Fibroblast of skin of scalp (primary cell): Measurements from ENCODE around the gene CMC1.
A peak's percentile ranks its signal among the peaks of the same experiment; 100 is the strongest.

Experiments
- DNase-seq: peaks from one replicate; pipeline ENCODE4 v3.0.0-alpha.2; 2013

CMC1 gene

GRCh38 chr3:28301688-28302087, 60.3 kb downstream of the CMC1 start:
- peak; percentile 26 for DNase-seq

GRCh38 chr3:28308196-28308595, 66.8 kb downstream of the CMC1 start:
- no peak for DNase-seq

GRCh38 chr3:28315711-28316110, 74.3 kb downstream of the CMC1 start:
- no peak for DNase-seq

GRCh38 chr3:28316226-28316625, 74.8 kb downstream of the CMC1 start:
- no peak for DNase-seq

GRCh38 chr3:28317438-28318022, 76.1 kb downstream of the CMC1 start:
- DNase-seq: peak; percentile 43

GRCh38 chr3:28320981-28321380, 79.6 kb downstream of the CMC1 start:
- no peak for DNase-seq

GRCh38 chr3:28322464-28322863, 81.0 kb downstream of the CMC1 start:
- peak; percentile 53 for DNase-seq

- no peak for DNase-seq
Observed at GRCh38 chr3:28326458-28326926, 85.1 kb downstream of the CMC1 start.

GRCh38 chr3:28328188-28329151, 87.1 kb downstream of the CMC1 start:
- DNase-seq: peak; percentile 23

- no peak for DNase-seq
Observed at GRCh38 chr3:28334552-28334951, 93.1 kb downstream of the CMC1 start.

GRCh38 chr3:28335246-28335645, 93.8 kb downstream of the CMC1 start:
- no peak for DNase-seq

GRCh38 chr3:28337230-28337629, 95.8 kb downstream of the CMC1 start:
- DNase-seq: no peak

GRCh38 chr3:28343144-28343543, 101.7 kb downstream of the CMC1 start:
- DNase-seq: no peak

- no peak for DNase-seq
Observed at GRCh38 chr3:28345690-28346089, 104.3 kb downstream of the CMC1 start.

- DNase-seq: peak; percentile 45
Observed at GRCh38 chr3:28347374-28348264, 106.2 kb downstream of the CMC1 start.

- no peak for DNase-seq
Observed at GRCh38 chr3:28348265-28348628, 106.8 kb downstream of the CMC1 start.

GRCh38 chr3:28348629-28349468, 107.4 kb downstream of the CMC1 start, which contains the start of the genes AZI2 and ZCWPW2:
AZI2 (minus strand) TSS chr3:28348824; CDS start chr3:28340617, 8,207 bp downstream.
ZCWPW2 (plus strand) TSS chr3:28348721; CDS start chr3:28413069, 64,348 bp downstream.
- peak; percentile 97 for DNase-seq

GRCh38 chr3:28349469-28350000, 108.1 kb downstream of the CMC1 start:
- no peak for DNase-seq
